HEK293 (cell line): ENCODE data around the gene CPEB4.
A peak's percentile ranks its signal among the peaks of the same experiment; 100 is the strongest.

Source experiments
- CTCF ChIA-PET: fragments of 350-600 bp; formaldehyde crosslinking; extraction: SDS; loops from one replicate; lab custom pipeline; 2021; ENCODE audit warnings: antibody characterized with exemption; lab: Yijun Ruan, JAX
- POLR2A ChIA-PET: fragments of 300-600 bp; formaldehyde crosslinking; extraction: SDS; loops from one replicate; lab custom pipeline; 2020; ENCODE audit warnings: antibody characterized with exemption, inconsistent platforms; lab: Yijun Ruan, JAX
- H3K27ac ChIP-seq: fragments of 200-500 bp; sonication (Bioruptor generic); 2 replicates; pipeline ENCODE4 v1.5.1; 2014; ENCODE audit warnings: low read depth, low read length, control low read depth, inconsistent platforms; ENCODE audit errors: extremely low read depth
- H3K36me3 ChIP-seq, 2 experiments: fragments of 200-500 bp in 1 of 2; sonication (Bioruptor generic) in 1 of 2; 1 replicate in 1 of 2; 2 replicates in 1 of 2; pipeline ENCODE4 v1.5.1; 2014 to 2017; ENCODE audit warnings: inconsistent platforms in 2 of 2, low read length in 2 of 2; ENCODE audit not compliant: control insufficient read depth in 2 of 2, insufficient read depth in 1 of 2
- H3K4me1 ChIP-seq: fragments of 200-500 bp; sonication (Bioruptor generic); 2 replicates; pipeline ENCODE4 v1.5.1; 2014; ENCODE audit warnings: mild to moderate bottlenecking, low read length, inconsistent platforms; ENCODE audit not compliant: control insufficient read depth, insufficient read depth
- H3K4me3 ChIP-seq: 2 replicates; pipeline ENCODE4 v1.5.1; 2011; ENCODE audit warnings: low read depth, mild to moderate bottlenecking, control low read depth, low read length, moderate library complexity
- H3K9me3 ChIP-seq: fragments of 200-500 bp; sonication (Bioruptor generic); 2 replicates; pipeline ENCODE4 v1.5.1; 2014; ENCODE audit warnings: low read depth, low read length, inconsistent platforms; ENCODE audit not compliant: control insufficient read depth, insufficient read depth
- ZBTB44 ChIP-seq: fragments of 450-650 bp; IDR thresholded peaks from 2 replicates; pipeline ENCODE4 v1.5.1; 2018; ENCODE audit warnings: missing biosample characterization, mild to moderate bottlenecking, missing genetic modification characterization
- ZFHX2 ChIP-seq: fragments of 450-650 bp; formaldehyde crosslinking; conservative IDR thresholded peaks from 2 replicates; pipeline ENCODE4 v1.5.1; 2016; ENCODE audit warnings: missing biosample characterization, missing genetic modification characterization
- ZNF155 ChIP-seq: fragments of 450-650 bp; formaldehyde crosslinking; IDR thresholded peaks from 2 replicates; pipeline ENCODE4 v1.5.1; 2016; ENCODE audit warnings: missing biosample characterization, missing genetic modification characterization
- ZNF211 ChIP-seq: fragments of 450-650 bp; formaldehyde crosslinking; IDR thresholded peaks from 2 replicates; pipeline ENCODE4 v1.5.1; 2016; ENCODE audit warnings: low read depth, missing biosample characterization, missing genetic modification characterization
- ZNF366 ChIP-seq: fragments of 450-650 bp; formaldehyde crosslinking; conservative IDR thresholded peaks from 2 replicates; pipeline ENCODE4 v1.5.1; 2016; ENCODE audit warnings: missing biosample characterization, missing genetic modification characterization
- ZNF433 ChIP-seq: fragments of 450-650 bp; formaldehyde crosslinking; IDR thresholded peaks from 2 replicates; pipeline ENCODE4 v1.5.1; 2016; ENCODE audit warnings: missing biosample characterization, missing genetic modification characterization, low read depth
- ZNF48 ChIP-seq: fragments of 450-650 bp; formaldehyde crosslinking; IDR thresholded peaks from 2 replicates; pipeline ENCODE4 v1.5.1; 2016; ENCODE audit warnings: missing biosample characterization, missing genetic modification characterization
- ZNF518A ChIP-seq: fragments of 450-650 bp; formaldehyde crosslinking; conservative IDR thresholded peaks from 2 replicates; pipeline ENCODE4 v1.5.1; 2016; ENCODE audit warnings: low read depth, missing biosample characterization, missing genetic modification characterization
- ZNF548 ChIP-seq: fragments of 450-650 bp; formaldehyde crosslinking; IDR thresholded peaks from 2 replicates; pipeline ENCODE4 v1.5.1; 2016; ENCODE audit warnings: missing biosample characterization, missing genetic modification characterization
- ZNF600 ChIP-seq: fragments of 450-650 bp; formaldehyde crosslinking; IDR thresholded peaks from 2 replicates; pipeline ENCODE4 v1.5.1; 2016; ENCODE audit warnings: missing biosample characterization, missing genetic modification characterization
- ZNF692 ChIP-seq: fragments of 450-650 bp; formaldehyde crosslinking; IDR thresholded peaks from 2 replicates; pipeline ENCODE4 v1.5.1; 2016; ENCODE audit warnings: missing biosample characterization, missing genetic modification characterization

CPEB4 gene

GRCh38 chr5:173848986-173849596, 39.1 kb upstream of the CPEB4 start (continued):
- no peak for TF ChIP-seq ZBTB44 (tag by site-specific recombination)
- TF ChIP-seq ZNF366 (tag by site-specific recombination), result no peak
- TF ChIP-seq ZNF548 (tag by site-specific recombination), result no peak
- TF ChIP-seq ZNF433 (tag by site-specific recombination), result no peak
- no peak for TF ChIP-seq ZNF518A (tag by site-specific recombination)
- 0 out of 2 replicates have a peak, but pooled peaks have one; percentile 33 for TF ChIP-seq ZNF211 (tag by site-specific recombination)
- no peak for TF ChIP-seq ZNF48 (tag by site-specific recombination)

GRCh38 chr5:173849908-173850307, 38.2 kb upstream of the CPEB4 start:
- Histone ChIP-seq H3K4me3 (no peak overlapping the region), H3K4me1 (no peaks in the 10 kb centered on the region), H3K27ac (no peak overlapping the region), H3K9me3 (no peaks in the 10 kb centered on the region), H3K36me3 (no peaks in the 10 kb centered on the region)
- TF ChIP-seq ZFHX2 (tag by site-specific recombination), result no peak
- no peak for TF ChIP-seq ZNF600
- POLR2A ChIA-PET, result no interaction called here
- CTCF ChIA-PET, result no interaction called here

- H3K27ac ChIP-seq, result no peak overlapping the region
- TF ChIP-seq ZNF155 (tag by site-specific recombination) (no peak), ZNF692 (tag by site-specific recombination) (no peak)
- no peaks in the 10 kb centered on the region for H3K9me3 ChIP-seq
- H3K4me3 ChIP-seq, result no peak overlapping the region
- H3K36me3 ChIP-seq, result no peaks in the 10 kb centered on the region
- no peaks in the 10 kb centered on the region for H3K4me1 ChIP-seq
- POLR2A ChIA-PET, result interaction anchor here (0.9 kb wide), 1 partner anchor 37 kb away, joined by 3 read pairs; the partner anchor contains the start of gene CPEB4
- CTCF ChIA-PET, result no interaction called here
These were observed 37.5 kb upstream of the CPEB4 start for GRCh38 chr5:173850659-173851058.
